ENCODE data around the gene ATCAY. TPM values are rescaled to one million over a fixed set of nuclear protein-coding genes. Genes with fewer than 3 reads are reported as not detected.

ATCAY gene
- total RNA-seq, 4 donors from 2014 or later: 0.10 TPM; not detected in 3

DNA sequence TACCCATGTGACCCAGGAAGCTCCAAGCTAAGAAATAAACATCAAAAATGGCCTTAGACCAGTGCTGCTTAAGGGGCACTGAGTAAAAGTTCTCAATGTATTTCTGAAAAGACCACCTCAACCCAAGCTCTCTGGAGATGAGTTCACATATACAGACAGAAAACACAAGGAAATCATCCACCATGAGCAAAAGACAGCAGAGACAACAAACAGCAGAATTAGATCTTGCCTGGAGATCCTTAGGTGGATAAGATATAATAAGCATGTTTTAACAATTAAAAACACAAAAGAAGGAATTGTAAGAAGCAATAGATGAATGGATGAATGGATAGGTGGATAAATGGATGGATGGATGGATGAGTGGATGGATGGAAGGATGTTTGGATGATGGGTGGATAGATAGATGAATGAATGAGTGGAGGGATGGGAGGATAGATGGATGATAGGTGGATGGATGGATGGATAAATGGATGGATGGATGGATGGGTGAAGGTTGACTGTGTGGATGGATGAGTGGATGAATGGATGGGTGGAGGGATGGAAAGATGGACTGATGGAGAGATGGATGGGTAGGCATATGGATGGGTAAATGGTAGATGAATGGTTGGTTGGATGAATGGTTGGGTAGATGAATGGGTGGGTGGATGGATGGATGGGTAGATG lies 42.7 kb downstream of the ATCAY start:
- no peaks in the 10 kb centered on the region for H3K9me3 ChIP-seq
- no peak overlapping the region for H3K27ac ChIP-seq
- no peak overlapping the region for H3K4me3 ChIP-seq (replicated peaks in 1 of 3)
- H3K4me1 ChIP-seq: no peaks in the 10 kb centered on the region
- no peaks in the 10 kb centered on the region for H3K27me3 ChIP-seq
- H3K36me3 ChIP-seq: no peaks in the 10 kb centered on the region
- intact Hi-C loops (cut with DNase I): no loop called here
- TF ChIP-seq, protein P1, sequence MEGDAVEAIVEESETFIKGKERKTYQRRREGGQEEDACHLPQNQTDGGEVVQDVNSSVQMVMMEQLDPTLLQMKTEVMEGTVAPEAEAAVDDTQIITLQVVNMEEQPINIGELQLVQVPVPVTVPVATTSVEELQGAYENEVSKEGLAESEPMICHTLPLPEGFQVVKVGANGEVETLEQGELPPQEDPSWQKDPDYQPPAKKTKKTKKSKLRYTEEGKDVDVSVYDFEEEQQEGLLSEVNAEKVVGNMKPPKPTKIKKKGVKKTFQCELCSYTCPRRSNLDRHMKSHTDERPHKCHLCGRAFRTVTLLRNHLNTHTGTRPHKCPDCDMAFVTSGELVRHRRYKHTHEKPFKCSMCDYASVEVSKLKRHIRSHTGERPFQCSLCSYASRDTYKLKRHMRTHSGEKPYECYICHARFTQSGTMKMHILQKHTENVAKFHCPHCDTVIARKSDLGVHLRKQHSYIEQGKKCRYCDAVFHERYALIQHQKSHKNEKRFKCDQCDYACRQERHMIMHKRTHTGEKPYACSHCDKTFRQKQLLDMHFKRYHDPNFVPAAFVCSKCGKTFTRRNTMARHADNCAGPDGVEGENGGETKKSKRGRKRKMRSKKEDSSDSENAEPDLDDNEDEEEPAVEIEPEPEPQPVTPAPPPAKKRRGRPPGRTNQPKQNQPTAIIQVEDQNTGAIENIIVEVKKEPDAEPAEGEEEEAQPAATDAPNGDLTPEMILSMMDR (IDR thresholded peaks at IDR 0.05): no peak
- no peak for TF ChIP-seq POLR2A (IDR thresholded peaks at IDR 0.05)
- no peak for DNase-seq

DNA sequence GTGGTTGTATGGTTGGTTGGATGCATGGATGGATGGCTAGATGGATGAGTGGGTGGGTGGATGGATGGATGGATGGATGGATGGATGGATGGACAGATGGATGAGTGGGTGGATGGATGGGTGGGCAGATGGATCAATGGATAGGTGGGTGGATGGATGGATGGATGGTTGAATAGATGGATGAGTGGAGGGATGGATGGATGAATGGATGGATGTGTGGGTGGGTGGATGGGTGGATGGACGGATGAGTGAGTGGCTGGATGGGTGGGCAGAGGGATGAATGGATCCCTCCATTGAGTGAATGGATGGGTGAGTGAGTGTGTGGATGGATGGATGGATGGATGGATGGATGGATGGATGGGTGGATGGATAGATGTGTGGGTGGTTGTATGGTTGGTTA lies 43.4 kb downstream of the ATCAY start:
- intact Hi-C loops (cut with DNase I): no loop called here
- no peaks in the 10 kb centered on the region for H3K36me3 ChIP-seq
- no peak for TF ChIP-seq POLR2A (IDR thresholded peaks at IDR 0.05)
- TF ChIP-seq, protein P1 (IDR thresholded peaks at IDR 0.05): no peak
- no peaks in the 10 kb centered on the region for H3K4me1 ChIP-seq
- no peaks in the 10 kb centered on the region for H3K9me3 ChIP-seq
- no peak for DNase-seq
- 77 to 84% methylated on average over 1 of the region's 1 CpG for WGBS, 2 donors
- H3K27ac ChIP-seq: no peak overlapping the region
- H3K27me3 ChIP-seq: no peaks in the 10 kb centered on the region
- no peak overlapping the region for H3K4me3 ChIP-seq (replicated peaks in 1 of 3)

DNA sequence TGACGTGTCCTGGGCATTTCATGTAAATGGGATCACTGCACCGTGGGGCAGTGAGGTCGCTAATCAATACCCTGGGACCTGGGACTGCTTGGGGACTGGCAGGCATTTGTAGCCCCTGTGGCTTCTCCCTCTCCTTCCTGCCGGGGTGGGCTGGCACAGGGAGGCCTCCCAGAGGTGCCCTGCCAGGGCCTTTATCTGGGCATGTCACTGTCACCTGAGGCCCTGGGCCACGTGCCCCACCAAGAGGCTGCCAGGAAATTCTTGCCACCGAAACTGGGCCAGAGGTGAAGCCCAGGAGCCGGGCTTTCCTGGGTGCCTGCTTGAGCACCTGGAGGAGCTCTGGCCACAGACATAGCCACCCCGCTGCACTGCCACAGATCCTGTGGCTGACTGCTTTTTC lies 50.6 kb downstream of the ATCAY start:
- intact Hi-C loops (cut with DNase I): no loop called here

DNA sequence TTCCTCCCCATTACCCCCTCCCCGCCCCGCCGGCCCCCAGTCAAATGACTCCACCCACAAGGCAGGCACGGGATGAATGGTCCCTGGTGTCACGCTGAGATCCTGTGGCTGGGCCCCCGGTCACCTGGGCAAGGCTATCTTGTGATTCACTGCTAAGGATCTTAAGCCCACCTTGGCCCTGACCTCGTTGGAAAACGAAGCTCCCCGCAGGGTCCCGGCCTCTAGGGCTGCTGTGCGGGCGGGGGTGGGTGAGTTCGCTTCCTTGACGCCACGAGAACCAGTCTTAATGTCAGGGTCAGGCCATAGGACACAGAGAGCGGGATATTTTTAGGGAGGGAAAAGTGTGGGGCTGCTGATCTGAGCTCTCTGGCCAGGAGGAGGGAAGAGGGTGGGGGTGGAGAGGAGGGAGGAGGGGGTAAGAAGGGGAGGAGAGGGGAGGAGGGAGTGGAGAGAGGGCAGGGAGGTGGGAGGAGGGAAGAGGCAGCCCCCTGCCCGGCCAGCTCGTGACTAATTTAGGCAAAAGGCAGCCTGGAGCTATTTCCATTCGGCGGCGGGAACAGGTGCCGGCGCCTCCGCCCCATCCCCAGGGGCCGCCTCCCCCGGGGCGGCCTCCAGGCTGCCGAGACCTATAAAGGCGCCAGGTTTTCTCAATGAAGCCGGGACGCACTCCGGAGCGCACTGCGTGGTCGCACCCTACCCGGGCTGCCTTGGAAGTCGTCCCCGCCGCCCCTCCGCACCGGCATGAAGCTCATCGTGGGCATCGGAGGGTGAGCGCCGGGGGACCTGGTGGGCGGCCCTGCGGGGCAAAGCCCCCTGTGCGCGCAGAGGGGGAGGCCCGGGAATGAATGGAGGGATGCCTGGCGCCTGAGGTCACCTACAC lies 52.7 kb downstream of the ATCAY start, which contains the start of gene NMRK2:
TSS of gene NMRK2 (plus strand) at position 139 of the 880 bp plus-strand sequence. CDS start at position 742, 603 bp downstream.
- WGBS, 2 donors: 2 to 4% methylated on average over 17 to 26 of the region's 51 CpGs
- H3K27ac ChIP-seq: no peak within 1 kb of the TSS
- TF ChIP-seq, protein P1 (IDR thresholded peaks at IDR 0.05): no peak
- no peak for TF ChIP-seq POLR2A (IDR thresholded peaks at IDR 0.05)
- H3K9me3 ChIP-seq: no peaks in the 10 kb centered on the region
- no peaks in the 10 kb centered on the region for H3K4me1 ChIP-seq
- no peak for DNase-seq
- intact Hi-C loops (cut with DNase I): no loop called here
- H3K36me3 ChIP-seq: no peaks in the 10 kb centered on the region
- no peak within 1 kb of the TSS for H3K4me3 ChIP-seq (replicated peaks in 1 of 3)
- H3K27me3 ChIP-seq: peaks cover 8% of the 10 kb centered on the region

More for the DNA sequence above, 50.6 kb downstream of the ATCAY start:
- Histone ChIP-seq H3K27ac (no peak overlapping the region), H3K27me3 (peaks cover 8% of the 10 kb centered on the region), H3K4me3 (replicated peaks in 1 of 3) (no peak overlapping the region), H3K9me3 (no peaks in the 10 kb centered on the region), H3K4me1 (no peaks in the 10 kb centered on the region), H3K36me3 (no peaks in the 10 kb centered on the region)
- DNase-seq: peak; percentile 3 to 26
- TF ChIP-seq POLR2A (IDR thresholded peaks at IDR 0.05): no peak
- TF ChIP-seq, protein P1 (IDR thresholded peaks at IDR 0.05): no peak
- WGBS, 2 donors: 63 to 65% methylated on average over 5 to 6 of the region's 8 CpGs
